OCI-LY3 (cell line): Measurements from ENCODE around the gene OTOG.

Experiments
- H2AFZ ChIP-seq: fragments of 200-600, 300-600 bp; shearing (Covaris generic); 2 replicates; pipeline ENCODE4 v1.6.0; 2014; ENCODE audit warnings: antibody characterized with exemption, low read depth, low read length
- H3K27ac ChIP-seq: fragments of 200-600, 300-600 bp; sonication (generic); 2 replicates; pipeline ENCODE4 v1.5.1; 2014; ENCODE audit warnings: mild to moderate bottlenecking, low read length, moderate library complexity, mixed read lengths
- H3K27me3 ChIP-seq: fragments of 200-600, 300-600 bp; sonication (generic); 2 replicates; pipeline ENCODE4 v1.6.1; 2014; ENCODE audit warnings: low read depth, low read length, mixed read lengths
- H3K36me3 ChIP-seq: fragments of 200-600, 300-600 bp; sonication (generic); replicated peaks from 2 replicates; pipeline ENCODE3; 2014; ENCODE audit warnings: low read depth, low read length, mixed read lengths
- H3K4me1 ChIP-seq: fragments of 300-600, 200-600 bp; sonication (generic); 2 replicates; pipeline ENCODE4 v1.6.1; 2014; ENCODE audit warnings: low read length, mixed read lengths
- H3K4me2 ChIP-seq: fragments of 200-600, 300-600 bp; sonication (generic); 2 replicates; pipeline ENCODE4 v1.6.1; 2014; ENCODE audit warnings: low read length, mixed read lengths
- H3K4me3 ChIP-seq: fragments of 300-600, 200-600 bp; sonication (generic); 2 replicates; pipeline ENCODE4 v1.5.1; 2014; ENCODE audit warnings: antibody characterized with exemption, mild to moderate bottlenecking, low read length, moderate library complexity
- H3K79me2 ChIP-seq: fragments of 300-600, 200-600 bp; shearing (Covaris generic); 2 replicates; pipeline ENCODE4 v1.6.1; 2014; ENCODE audit warnings: mild to moderate bottlenecking, low read length, mixed read lengths
- H3K9ac ChIP-seq: fragments of 300-600, 200-600 bp; shearing (Covaris generic); 2 replicates; pipeline ENCODE4 v1.6.0; 2014; ENCODE audit warnings: mild to moderate bottlenecking, low read length, moderate library complexity
- H3K9me3 ChIP-seq: fragments of 200-600, 300-600 bp; shearing (Covaris generic); 2 replicates; pipeline ENCODE4 v1.6.1; 2014; ENCODE audit warnings: low read length, mixed read lengths; ENCODE audit not compliant: insufficient read depth
- H4K20me1 ChIP-seq: fragments of 200-600, 300-600 bp; sonication (generic); 2 replicates; pipeline ENCODE4 v1.6.1; 2016; ENCODE audit warnings: low read length, mixed read lengths; ENCODE audit not compliant: insufficient read depth
- CTCF ChIP-seq: fragments of 200-600, 300-600 bp; sonication (generic); IDR thresholded peaks from 2 replicates; pipeline ENCODE4 v1.5.1; 2014; ENCODE audit warnings: antibody characterized with exemption, low read length, low read depth
- EZH2phosphoT487 ChIP-seq: fragments of 200-600 bp; shearing (Covaris generic); IDR thresholded peaks from 2 replicates; pipeline ENCODE4 v1.6.1; 2018; ENCODE audit warnings: antibody characterized with exemption, mixed run types, low read depth

Gene OTOG

GRCh38 chr11:17506942-17507341, 40.1 kb upstream of the OTOG start:
- H3K79me2 ChIP-seq = no peaks in the 10 kb centered on the region
- no peak overlapping the region for H3K27ac ChIP-seq
- no peaks in the 10 kb centered on the region for H4K20me1 ChIP-seq
- no peaks in the 10 kb centered on the region for H3K36me3 ChIP-seq
- H3K4me2 ChIP-seq = no peak overlapping the region
- peaks cover 65% of the 10 kb centered on the region for H3K27me3 ChIP-seq
- no peak overlapping the region for H3K4me3 ChIP-seq
- H3K9ac ChIP-seq = no peak overlapping the region
- H3K9me3 ChIP-seq = no peaks in the 10 kb centered on the region
- H3K4me1 ChIP-seq = no peaks in the 10 kb centered on the region
- no peak for TF ChIP-seq EZH2phosphoT487
- TF ChIP-seq CTCF = no peak
- no peak overlapping the region for H2AFZ ChIP-seq

GRCh38 chr11:17507773-17508172, 39.3 kb upstream of the OTOG start:
- no peaks in the 10 kb centered on the region for H3K36me3 ChIP-seq

GRCh38 chr11:17508306-17508705, 38.8 kb upstream of the OTOG start:
- Histone ChIP-seq H3K4me1 (no peaks in the 10 kb centered on the region), H3K9me3 (no peaks in the 10 kb centered on the region), H3K27ac (no peak overlapping the region), H2AFZ (no peak overlapping the region), H3K4me3 (no peak overlapping the region), H3K36me3 (no peaks in the 10 kb centered on the region), H3K27me3 (peaks cover 75% of the 10 kb centered on the region), H3K4me2 (no peak overlapping the region), H4K20me1 (no peaks in the 10 kb centered on the region), H3K79me2 (no peaks in the 10 kb centered on the region), H3K9ac (no peak overlapping the region)
- TF ChIP-seq CTCF (no peak), EZH2phosphoT487 (no peak)

More at GRCh38 chr11:17507773-17508172, 39.3 kb upstream of the OTOG start:
- no peak overlapping the region for H3K4me2 ChIP-seq
- no peaks in the 10 kb centered on the region for H4K20me1 ChIP-seq
- no peak overlapping the region for H2AFZ ChIP-seq
- H3K4me1 ChIP-seq = no peaks in the 10 kb centered on the region
- H3K27me3 ChIP-seq = peaks cover 70% of the 10 kb centered on the region
- H3K9ac ChIP-seq = no peak overlapping the region
- H3K4me3 ChIP-seq = no peak overlapping the region
- H3K27ac ChIP-seq = no peak overlapping the region
- H3K79me2 ChIP-seq = no peaks in the 10 kb centered on the region
- no peaks in the 10 kb centered on the region for H3K9me3 ChIP-seq
- no peak for TF ChIP-seq EZH2phosphoT487
- no peak for TF ChIP-seq CTCF

GRCh38 chr11:17508791-17509190, 38.3 kb upstream of the OTOG start:
- peaks cover 79% of the 10 kb centered on the region for H3K27me3 ChIP-seq
- H2AFZ ChIP-seq = no peak overlapping the region
- no peak overlapping the region for H3K27ac ChIP-seq
- no peaks in the 10 kb centered on the region for H3K9me3 ChIP-seq
- H3K4me2 ChIP-seq = no peak overlapping the region
- no peaks in the 10 kb centered on the region for H3K79me2 ChIP-seq
- no peaks in the 10 kb centered on the region for H3K36me3 ChIP-seq
- no peak overlapping the region for H3K4me3 ChIP-seq
- TF ChIP-seq EZH2phosphoT487 = no peak
- no peak for TF ChIP-seq CTCF
- no peak overlapping the region for H3K9ac ChIP-seq
- H3K4me1 ChIP-seq = no peaks in the 10 kb centered on the region
- H4K20me1 ChIP-seq = no peaks in the 10 kb centered on the region
